WTC11 (cell line): Measurements from ENCODE around the gene GABPB1. TPM values are rescaled to one million over a fixed set of nuclear protein-coding genes. Genes with fewer than 3 reads are reported as not detected.

ENCODE experiments used
- ATAC-seq: fragments of 200-7000 bp; cut with Tn5 transposase; 2 replicates; pipeline ENCODE4 v1.10.0; 2021; ENCODE audit warnings: mild to moderate bottlenecking, moderate library complexity
- CTCF ChIA-PET: fragments of 300-600 bp; sonication (Branson Sonifier 250); formaldehyde crosslinking; loops from one replicate; lab custom pipeline; 2021; ENCODE audit warnings: antibody characterized with exemption; lab: Charles Lee
- POLR2A ChIA-PET: fragments of 350-600 bp; sonication (Branson Sonifier 250); formaldehyde crosslinking; loops from one replicate; lab custom pipeline; 2021; ENCODE audit warnings: antibody characterized with exemption; lab: Charles Lee
- DNase-seq: peaks from one replicate; pipeline ENCODE4 v3.0.0; 2021; ENCODE audit warnings: low spot score
- H3K27ac Mint-ChIP-seq: 2 replicates; pipeline ENCODE4 v1.8.0; 2021; ENCODE audit warnings: mixed read lengths
- H3K27me3 Mint-ChIP-seq: 2 replicates; pipeline ENCODE4 v1.8.0; 2021; ENCODE audit warnings: low read depth, mild to moderate bottlenecking, moderate library complexity, mixed read lengths
- H3K36me3 Mint-ChIP-seq: 2 replicates; pipeline ENCODE4 v1.8.0; 2021; ENCODE audit warnings: mixed read lengths
- H3K4me1 Mint-ChIP-seq: 2 replicates; pipeline ENCODE4 v1.8.0; 2022; ENCODE audit warnings: mixed read lengths
- H3K4me3 Mint-ChIP-seq: 2 replicates; pipeline ENCODE4 v1.8.0; 2021; ENCODE audit warnings: mild to moderate bottlenecking, moderate library complexity, mixed read lengths
- H3K9me3 Mint-ChIP-seq: 2 replicates; pipeline ENCODE4 v1.8.0; 2021; ENCODE audit warnings: mixed read lengths
- AR ChIP-seq: fragments of 250-450 bp; sonication (Bioruptor Pico); IDR thresholded peaks from 2 replicates; pipeline ENCODE4 v1.9.0; 2021; ENCODE audit warnings: mild to moderate bottlenecking
- ATF2 ChIP-seq: sonication (generic); formaldehyde crosslinking; IDR thresholded peaks from 2 replicates; pipeline ENCODE4 v1.8.1; 2022; ENCODE audit warnings: low read depth, missing genetic modification reagents, borderline replicate concordance
- E2F5 ChIP-seq: sonication (generic); formaldehyde crosslinking; IDR thresholded peaks from 2 replicates; pipeline ENCODE4 v1.8.1; 2022; ENCODE audit warnings: mild to moderate bottlenecking, moderate library complexity, missing genetic modification reagents
- FOXJ3 ChIP-seq: sonication (generic); formaldehyde crosslinking; IDR thresholded peaks from 2 replicates; pipeline ENCODE4 v1.9.0; 2021; ENCODE audit warnings: missing genetic modification reagents, mild to moderate bottlenecking, borderline replicate concordance
- FOXK1 ChIP-seq: sonication (generic); formaldehyde crosslinking; IDR thresholded peaks from 2 replicates; pipeline ENCODE4 v1.8.0; 2022; ENCODE audit warnings: mild to moderate bottlenecking, moderate library complexity, missing genetic modification reagents
- GABPB1 ChIP-seq: sonication (generic); formaldehyde crosslinking; IDR thresholded peaks from 2 replicates; pipeline ENCODE4 v1.8.1; 2023; ENCODE audit warnings: mild to moderate bottlenecking, missing genetic modification reagents
- GTF2I ChIP-seq: fragments of 250-450 bp; sonication (Bioruptor Pico); conservative IDR thresholded peaks from 2 replicates; pipeline ENCODE4 v1.4.0; 2021; ENCODE audit warnings: mild to moderate bottlenecking
- MYBL2 ChIP-seq: sonication (generic); formaldehyde crosslinking; IDR thresholded peaks from 2 replicates; pipeline ENCODE4 v1.8.1; 2023; ENCODE audit warnings: mild to moderate bottlenecking, moderate library complexity, missing genetic modification reagents
- NFYB ChIP-seq: sonication (generic); formaldehyde crosslinking; conservative IDR thresholded peaks from 2 replicates; pipeline ENCODE4 v1.8.0; 2022; ENCODE audit warnings: low read depth, missing genetic modification reagents
- RELA ChIP-seq: sonication (generic); formaldehyde crosslinking; IDR thresholded peaks from 2 replicates; pipeline ENCODE4 v1.8.1; 2022; ENCODE audit warnings: missing genetic modification reagents, mild to moderate bottlenecking, borderline replicate concordance
- RORB ChIP-seq: fragments of 250-450 bp; sonication (Bioruptor Pico); IDR thresholded peaks from 2 replicates; pipeline ENCODE4 v1.9.0; 2021; ENCODE audit warnings: mild to moderate bottlenecking
- STAT6 ChIP-seq: sonication (generic); formaldehyde crosslinking; conservative IDR thresholded peaks from 2 replicates; pipeline ENCODE4 v1.8.1; 2023; ENCODE audit warnings: mild to moderate bottlenecking, low read depth, missing genetic modification reagents, moderate library complexity
- TCF7 ChIP-seq: sonication (generic); formaldehyde crosslinking; IDR thresholded peaks from 2 replicates; pipeline ENCODE4 v1.8.0; 2022; ENCODE audit warnings: mild to moderate bottlenecking, low read depth, missing genetic modification reagents, moderate library complexity
- TEAD4 ChIP-seq: sonication (generic); formaldehyde crosslinking; IDR thresholded peaks from 2 replicates; pipeline ENCODE4 v1.8.0; 2022; ENCODE audit warnings: mild to moderate bottlenecking, missing genetic modification reagents
- TP53 ChIP-seq: sonication (generic); formaldehyde crosslinking; IDR thresholded peaks from 2 replicates; pipeline ENCODE4 v1.8.1; 2023; ENCODE audit warnings: mild to moderate bottlenecking, missing genetic modification reagents
- ZBTB21 ChIP-seq: sonication (generic); formaldehyde crosslinking; IDR thresholded peaks from 2 replicates; pipeline ENCODE4 v1.8.1; 2023; ENCODE audit warnings: mild to moderate bottlenecking, missing genetic modification reagents, borderline replicate concordance
- ZNF263 ChIP-seq: sonication (generic); formaldehyde crosslinking; IDR thresholded peaks from 2 replicates; pipeline ENCODE4 v1.8.1; 2022; ENCODE audit warnings: low read depth, mild to moderate bottlenecking, moderate library complexity, missing genetic modification reagents
- total RNA-seq: library from RNA; stranded (reverse); gene quantifications from 3 replicates; pipeline ENCODE4 v1.2.3, GENCODE V29; 2021
- TF ChIP-seq, protein P1 (sequence below): sonication (generic); formaldehyde crosslinking; IDR thresholded peaks from 2 replicates; pipeline ENCODE4 v1.8.1; 2023; ENCODE audit warnings: mild to moderate bottlenecking, missing genetic modification reagents, moderate library complexity
- TF ChIP-seq, protein P2 (sequence below): sonication (generic); formaldehyde crosslinking; IDR thresholded peaks from 2 replicates; pipeline ENCODE4 v1.8.1; 2023; ENCODE audit warnings: mild to moderate bottlenecking, missing genetic modification reagents, moderate library complexity
- TF ChIP-seq, protein P3 (sequence below): sonication (generic); formaldehyde crosslinking; IDR thresholded peaks from 2 replicates; pipeline ENCODE4 v1.8.0; 2022; ENCODE audit warnings: mild to moderate bottlenecking, missing genetic modification reagents

Gene GABPB1
- total RNA-seq, 1 experiment from 2014 or later: 28.9 TPM

DNA sequence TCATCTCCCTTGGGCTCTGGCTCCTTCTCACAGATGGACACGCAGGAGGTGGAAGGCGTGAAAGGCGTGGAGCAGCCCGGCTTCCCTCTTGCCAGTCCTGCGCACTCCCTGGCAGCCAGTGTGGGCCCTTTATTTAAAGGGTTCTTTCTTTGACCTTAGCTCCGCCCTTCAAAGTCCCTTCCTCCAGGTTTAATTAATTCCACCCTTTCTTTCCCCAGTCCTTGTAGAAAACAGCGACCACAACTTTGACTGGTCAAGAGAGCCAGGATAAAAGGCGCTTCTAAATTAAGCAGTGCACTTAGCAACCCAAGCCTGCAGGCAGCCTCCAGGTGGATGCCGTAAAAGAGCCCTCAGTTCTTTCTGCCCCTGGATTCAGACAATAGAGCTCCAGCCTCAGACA lies 89.4 kb downstream of the GABPB1 start, which contains the start of gene HDC:
Gene HDC (minus strand): TSS at position 107 of the 400 bp plus-strand sequence. CDS start 103 bp downstream, at position 4.
- no peaks in the 10 kb centered on the region for H3K27me3 Mint-ChIP-seq
- no peak for TF ChIP-seq GTF2I (CRISPR knock-in tag)
- TF ChIP-seq E2F5 (CRISPR knock-in tag): no peak
- TF ChIP-seq ZNF263 (CRISPR knock-in tag): no peak
- TF ChIP-seq, protein P1, sequence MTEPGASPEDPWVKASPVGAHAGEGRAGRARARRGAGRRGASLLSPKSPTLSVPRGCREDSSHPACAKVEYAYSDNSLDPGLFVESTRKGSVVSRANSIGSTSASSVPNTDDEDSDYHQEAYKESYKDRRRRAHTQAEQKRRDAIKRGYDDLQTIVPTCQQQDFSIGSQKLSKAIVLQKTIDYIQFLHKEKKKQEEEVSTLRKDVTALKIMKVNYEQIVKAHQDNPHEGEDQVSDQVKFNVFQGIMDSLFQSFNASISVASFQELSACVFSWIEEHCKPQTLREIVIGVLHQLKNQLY (CRISPR knock-in tag): no peak
- TF ChIP-seq GABPB1 (CRISPR knock-in tag): no peak
- no peak for TF ChIP-seq FOXJ3 (CRISPR knock-in tag)
- no peak for TF ChIP-seq FOXK1 (CRISPR knock-in tag)
- no peak for TF ChIP-seq NFYB
- TF ChIP-seq ATF2 (CRISPR knock-in tag): no peak
- no peak for TF ChIP-seq TCF7
- TF ChIP-seq RELA (CRISPR knock-in tag): no peak
- TF ChIP-seq MYBL2 (CRISPR knock-in tag): no peak
- TF ChIP-seq ZBTB21 (CRISPR knock-in tag): no peak
- no peak within 1 kb of the TSS for H3K4me3 Mint-ChIP-seq
- H3K27ac Mint-ChIP-seq: no peak within 1 kb of the TSS
- ATAC-seq (peak; percentile 76), DNase-seq (no peak)
- no peaks in the 10 kb centered on the region for H3K9me3 Mint-ChIP-seq
- peaks cover 7% of the 10 kb centered on the region for H3K4me1 Mint-ChIP-seq
- ChIA-PET POLR2A (no interaction called here), CTCF (interaction anchor here (1.2 kb wide), 1 partner anchor 117 kb away, joined by 3 read pairs; no protein-coding TSS in a partner anchor)
- H3K36me3 Mint-ChIP-seq: no peaks in the 10 kb centered on the region

DNA sequence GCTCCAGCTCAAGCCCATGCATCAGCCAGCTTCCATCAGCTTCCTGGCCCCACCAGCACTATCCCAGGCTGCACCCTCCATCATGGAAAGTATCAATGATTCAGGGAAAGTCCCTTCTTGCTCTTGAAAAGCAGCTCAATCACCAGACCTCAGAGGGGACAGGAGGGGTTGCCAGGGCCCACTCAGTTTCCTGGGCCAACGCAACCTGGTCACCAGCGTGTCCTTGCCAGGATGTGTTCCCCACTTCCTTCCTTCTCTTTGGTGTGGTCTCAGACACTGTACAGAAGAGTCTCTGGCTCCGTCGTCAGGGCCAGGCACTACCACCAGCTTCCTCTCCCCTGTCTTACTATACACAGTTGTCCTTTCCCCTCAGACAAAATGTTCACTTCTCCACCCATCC lies 92.5 kb downstream of the GABPB1 start:
- H3K27me3 Mint-ChIP-seq: no peaks in the 10 kb centered on the region
- TF ChIP-seq TP53 (CRISPR knock-in tag) (no peak), MYBL2 (CRISPR knock-in tag) (no peak), RORB (CRISPR knock-in tag) (no peak), STAT6 (CRISPR knock-in tag) (no peak), TEAD4 (CRISPR knock-in tag) (no peak), AR (no peak)
- TF ChIP-seq, protein P2, sequence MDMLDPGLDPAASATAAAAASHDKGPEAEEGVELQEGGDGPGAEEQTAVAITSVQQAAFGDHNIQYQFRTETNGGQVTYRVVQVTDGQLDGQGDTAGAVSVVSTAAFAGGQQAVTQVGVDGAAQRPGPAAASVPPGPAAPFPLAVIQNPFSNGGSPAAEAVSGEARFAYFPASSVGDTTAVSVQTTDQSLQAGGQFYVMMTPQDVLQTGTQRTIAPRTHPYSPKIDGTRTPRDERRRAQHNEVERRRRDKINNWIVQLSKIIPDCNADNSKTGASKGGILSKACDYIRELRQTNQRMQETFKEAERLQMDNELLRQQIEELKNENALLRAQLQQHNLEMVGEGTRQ (CRISPR knock-in tag): no peak
- TF ChIP-seq, protein P3, sequence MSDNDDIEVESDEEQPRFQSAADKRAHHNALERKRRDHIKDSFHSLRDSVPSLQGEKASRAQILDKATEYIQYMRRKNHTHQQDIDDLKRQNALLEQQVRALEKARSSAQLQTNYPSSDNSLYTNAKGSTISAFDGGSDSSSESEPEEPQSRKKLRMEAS (CRISPR knock-in tag): no peak
- TF ChIP-seq, all 79 proteins: peak for 0
- peaks cover 7% of the 10 kb centered on the region for H3K4me1 Mint-ChIP-seq
- no peak overlapping the region for H3K27ac Mint-ChIP-seq
- DNase-seq (no peak), ATAC-seq (no peak)
- no peak overlapping the region for H3K4me3 Mint-ChIP-seq
- H3K9me3 Mint-ChIP-seq: no peaks in the 10 kb centered on the region
- ChIA-PET POLR2A (no interaction called here), CTCF (interaction anchor here (0.9 to 1.7 kb wide), 4 partner anchors 14 to 80 kb away, joined by 3 to 4 read pairs (median 4); partner anchors contain the start of gene SLC27A2)
- no peaks in the 10 kb centered on the region for H3K36me3 Mint-ChIP-seq
